H1 (cell line): ENCODE measurements around the gene UQCC3.

Experiments used
- CTCF ChIP-seq, 3 experiments: IDR thresholded peaks; 1 replicate in 2 of 3; 2 replicates in 1 of 3; pipeline versions ENCODE4 v1.5.1 to v1.6.1; 2011; ENCODE audit warnings: low read length in 3 of 3, mild to moderate bottlenecking in 3 of 3, inconsistent platforms in 2 of 3, low read depth in 1 of 3, moderate library complexity in 1 of 3; ENCODE audit not compliant: insufficient read depth in 1 of 3; ENCODE audit errors: control extremely low read depth in 1 of 3
- EZH2 ChIP-seq: fragments of 200-600 bp; sonication (generic); IDR thresholded peaks from 2 replicates; pipeline ENCODE4 v1.7.1; 2012; ENCODE audit warnings: low read depth, mild to moderate bottlenecking, moderate library complexity, low read length, inconsistent platforms; ENCODE audit not compliant: severe bottlenecking
- JUND ChIP-seq: IDR thresholded peaks from 2 replicates; pipeline ENCODE4 v1.6.1; 2011; ENCODE audit warnings: mild to moderate bottlenecking, improper control_type of control experiment, low read length
- RFX5 ChIP-seq: IDR thresholded peaks from 2 replicates; pipeline ENCODE4 v1.6.1; 2011; ENCODE audit warnings: low read depth, low read length, improper control_type of control experiment, borderline replicate concordance
- SP1 ChIP-seq: IDR thresholded peaks from 2 replicates; pipeline ENCODE4 v1.6.1; 2011; ENCODE audit warnings: low read depth, low read length
- TBP ChIP-seq: IDR thresholded peaks from 2 replicates; pipeline ENCODE4 v1.6.1; 2011; ENCODE audit warnings: low read depth, low read length, improper control_type of control experiment

GRCh38 chr11:62678433-62678769 lies 6.9 kb downstream of the UQCC3 start:
- no peak for TF ChIP-seq SP1
- no peak for TF ChIP-seq CTCF (IDR thresholded peaks at IDR 0.05; ENCODE audit: control extremely low read depth in 1 of 3, insufficient read depth in 1 of 3, low read depth in 1 of 3, low read length in 3 of 3)
- TF ChIP-seq EZH2, result no peak
- no peak for TF ChIP-seq JUND
- TF ChIP-seq RFX5, result no peak
- TF ChIP-seq TBP, result no peak
